Adipocyte (in vitro differentiated cells): ENCODE results near the gene ARL6IP1.

Source experiments
- DNase-seq: peaks from one replicate; pipeline ENCODE4 v3.0.0-alpha.2; 2015; ENCODE audit warnings: low read depth
- H3K27me3 ChIP-seq: replicated peaks from 2 replicates; pipeline ENCODE4 v1.7.0; 2013; ENCODE audit warnings: mild to moderate bottlenecking, low read length, moderate library complexity; ENCODE audit not compliant: control insufficient read depth, insufficient read depth
- H3K36me3 ChIP-seq: 2 replicates; pipeline ENCODE4 v1.7.0; 2013; ENCODE audit warnings: low read length, mild to moderate bottlenecking, moderate library complexity; ENCODE audit not compliant: control insufficient read depth, insufficient read depth, severe bottlenecking
- H3K4me1 ChIP-seq: 2 replicates; pipeline ENCODE4 v1.7.0; 2013; ENCODE audit warnings: mild to moderate bottlenecking, low read length, moderate library complexity; ENCODE audit not compliant: control insufficient read depth, insufficient read depth
- H3K4me3 ChIP-seq: 2 replicates; pipeline ENCODE4 v1.7.0; 2013; ENCODE audit warnings: mild to moderate bottlenecking, low read length, moderate library complexity
- H3K9ac ChIP-seq: 2 replicates; pipeline ENCODE4 v1.7.0; 2013; ENCODE audit warnings: mild to moderate bottlenecking, low read length, moderate library complexity
- H3K9me3 ChIP-seq: 2 replicates; pipeline ENCODE4 v1.7.0; 2013; ENCODE audit warnings: mild to moderate bottlenecking, low read length, moderate library complexity; ENCODE audit not compliant: control insufficient read depth

Gene ARL6IP1

GRCh38 chr16:18827890-18828289 lies 26.5 kb upstream of the ARL6IP1 start:
- Histone ChIP-seq H3K4me1 (no peaks in the 10 kb centered on the region), H3K4me3 (no peak overlapping the region), H3K9ac (no peak overlapping the region), H3K27me3 (no peaks in the 10 kb centered on the region), H3K9me3 (no peaks in the 10 kb centered on the region), H3K36me3 (peaks cover 54% of the 10 kb centered on the region)
- no peak for DNase-seq

GRCh38 chr16:18816286-18816685 lies 14.9 kb upstream of the ARL6IP1 start:
- H3K9me3 ChIP-seq = no peaks in the 10 kb centered on the region
- H3K9ac ChIP-seq = no peak overlapping the region
- H3K27me3 ChIP-seq = no peaks in the 10 kb centered on the region
- no peak for DNase-seq
- no peak overlapping the region for H3K4me3 ChIP-seq
- peaks cover 77% of the 10 kb centered on the region for H3K36me3 ChIP-seq
- peaks cover 3% of the 10 kb centered on the region for H3K4me1 ChIP-seq

GRCh38 chr16:18811925-18812324 lies 10.6 kb upstream of the ARL6IP1 start:
- H3K4me1 ChIP-seq = no peaks in the 10 kb centered on the region
- H3K4me3 ChIP-seq = no peak overlapping the region
- DNase-seq = no peak
- H3K9ac ChIP-seq = no peak overlapping the region
- no peaks in the 10 kb centered on the region for H3K9me3 ChIP-seq
- no peaks in the 10 kb centered on the region for H3K27me3 ChIP-seq
- peaks cover 84% of the 10 kb centered on the region for H3K36me3 ChIP-seq

- DNase-seq = no peak
- H3K9me3 ChIP-seq = no peaks in the 10 kb centered on the region
- peaks cover 13% of the 10 kb centered on the region for H3K4me1 ChIP-seq
- H3K9ac ChIP-seq = no peak overlapping the region
- no peak overlapping the region for H3K4me3 ChIP-seq
- H3K36me3 ChIP-seq = peaks cover 59% of the 10 kb centered on the region
- no peaks in the 10 kb centered on the region for H3K27me3 ChIP-seq
These were observed 7.8 kb upstream of the ARL6IP1 start for GRCh38 chr16:18809165-18809564.

- H3K9me3 ChIP-seq = no peaks in the 10 kb centered on the region
- H3K36me3 ChIP-seq = peaks cover 33% of the 10 kb centered on the region
- H3K9ac ChIP-seq = peak overlapping the region; percentile 11
- no peaks in the 10 kb centered on the region for H3K27me3 ChIP-seq
- no peak overlapping the region for H3K4me3 ChIP-seq
- H3K4me1 ChIP-seq = peaks cover 36% of the 10 kb centered on the region
- no peak for DNase-seq
These were observed 4.0 kb upstream of the ARL6IP1 start for GRCh38 chr16:18805257-18805773.

GRCh38 chr16:18804540-18804939 lies 3.2 kb upstream of the ARL6IP1 start:
- peaks cover 42% of the 10 kb centered on the region for H3K4me1 ChIP-seq
- peak overlapping the region; percentile 71 for H3K9ac ChIP-seq
- no peaks in the 10 kb centered on the region for H3K9me3 ChIP-seq
- no peaks in the 10 kb centered on the region for H3K27me3 ChIP-seq
- DNase-seq = peak; percentile 13
- peak overlapping the region; percentile 48 for H3K4me3 ChIP-seq
- peaks cover 25% of the 10 kb centered on the region for H3K36me3 ChIP-seq

GRCh38 chr16:18803569-18804462 lies 2.5 kb upstream of the ARL6IP1 start:
- Histone ChIP-seq H3K4me3 (peak overlapping the region; percentile 48), H3K36me3 (peaks cover 18% of the 10 kb centered on the region), H3K27me3 (no peaks in the 10 kb centered on the region), H3K4me1 (peaks cover 49% of the 10 kb centered on the region), H3K9ac (peak overlapping the region; percentile 71), H3K9me3 (no peaks in the 10 kb centered on the region)
- DNase-seq = peak; percentile 31

GRCh38 chr16:18802767-18803343 lies 1.5 kb upstream of the ARL6IP1 start:
- H3K27me3 ChIP-seq = no peaks in the 10 kb centered on the region
- peak overlapping the region; percentile 84 for H3K4me3 ChIP-seq
- H3K9me3 ChIP-seq = no peaks in the 10 kb centered on the region
- H3K36me3 ChIP-seq = peaks cover 17% of the 10 kb centered on the region
- no peak overlapping the region for H3K9ac ChIP-seq
- no peak for DNase-seq
- H3K4me1 ChIP-seq = peaks cover 55% of the 10 kb centered on the region

GRCh38 chr16:18800775-18801144 lies 589 bp downstream of the ARL6IP1 start:
- peak overlapping the region; percentile 94 for H3K9ac ChIP-seq
- peak overlapping the region; percentile 93 for H3K4me3 ChIP-seq
- H3K4me1 ChIP-seq = peaks cover 58% of the 10 kb centered on the region
- peaks cover 27% of the 10 kb centered on the region for H3K36me3 ChIP-seq
- peak; percentile 64 for DNase-seq
- no peaks in the 10 kb centered on the region for H3K9me3 ChIP-seq
- no peaks in the 10 kb centered on the region for H3K27me3 ChIP-seq

GRCh38 chr16:18800293-18800692 lies 1.1 kb downstream of the ARL6IP1 start:
- no peaks in the 10 kb centered on the region for H3K27me3 ChIP-seq
- peaks cover 32% of the 10 kb centered on the region for H3K36me3 ChIP-seq

GRCh38 chr16:18799500-18799899 lies 1.8 kb downstream of the ARL6IP1 start:
- H3K9me3 ChIP-seq = no peaks in the 10 kb centered on the region
- peak overlapping the region; percentile 93 for H3K4me3 ChIP-seq
- no peaks in the 10 kb centered on the region for H3K27me3 ChIP-seq
- peaks cover 40% of the 10 kb centered on the region for H3K36me3 ChIP-seq
- no peak for DNase-seq
- peak overlapping the region; percentile 94 for H3K9ac ChIP-seq
- peaks cover 49% of the 10 kb centered on the region for H3K4me1 ChIP-seq

More at GRCh38 chr16:18800293-18800692, 1.1 kb downstream of the ARL6IP1 start:
- H3K9me3 ChIP-seq = no peaks in the 10 kb centered on the region
- peak; percentile 31 for DNase-seq
- peak overlapping the region; percentile 93 for H3K4me3 ChIP-seq
- peak overlapping the region; percentile 94 for H3K9ac ChIP-seq
- peaks cover 56% of the 10 kb centered on the region for H3K4me1 ChIP-seq
